ENCODE results near the gene PLCG2.
A peak's percentile ranks its signal among the peaks of the same experiment; 100 is the strongest.
"Not testable (repeated sequence)": the region's sequence is repeated elsewhere in the genome, so short reads cannot be mapped to it uniquely, and the experiment has no call there.

The PLCG2 gene

DNA sequence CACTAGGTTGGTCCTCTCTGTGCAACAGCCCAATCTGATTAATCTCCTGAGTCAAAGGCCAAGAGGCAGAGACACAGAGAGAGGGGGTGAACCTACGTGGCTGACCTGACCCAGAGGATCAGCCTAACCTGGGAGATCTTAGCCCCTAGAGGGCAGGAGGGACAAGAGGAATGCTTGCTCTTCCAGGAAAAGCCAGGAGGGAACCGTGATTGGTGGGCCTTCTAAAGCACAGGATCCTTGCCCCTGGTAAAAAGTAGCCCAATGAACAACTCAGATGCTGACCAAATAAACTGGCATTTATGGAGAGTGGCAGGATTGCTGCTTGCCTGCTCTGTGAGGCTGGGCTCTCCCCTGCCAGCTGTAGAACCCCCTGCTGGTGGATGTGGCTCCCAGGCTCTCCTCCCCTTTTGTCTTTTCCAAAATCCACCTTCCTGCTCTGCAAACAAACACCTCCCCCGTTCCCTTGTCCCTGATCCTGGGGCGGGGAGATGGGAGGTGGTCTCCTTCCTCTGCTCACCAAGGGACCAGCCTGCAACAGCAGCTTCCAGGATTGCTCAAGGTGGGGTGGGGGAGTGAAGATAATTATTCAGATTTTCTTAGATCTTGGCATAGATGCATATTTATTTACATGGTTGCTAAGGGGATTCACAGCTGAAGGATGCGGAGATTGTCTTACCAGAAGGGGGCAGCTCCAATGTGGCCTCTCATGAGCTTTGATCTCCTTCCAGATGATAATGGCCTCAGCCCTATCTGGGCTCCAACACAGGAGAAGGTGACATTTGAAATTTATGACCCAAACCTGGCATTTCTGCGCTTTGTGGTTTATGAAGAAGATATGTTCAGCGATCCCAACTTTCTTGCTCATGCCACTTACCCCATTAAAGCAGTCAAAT, 160.3 kb downstream of the PLCG2 start:
- no peak for DNase-seq (ENCODE audit: low read depth)

DNA sequence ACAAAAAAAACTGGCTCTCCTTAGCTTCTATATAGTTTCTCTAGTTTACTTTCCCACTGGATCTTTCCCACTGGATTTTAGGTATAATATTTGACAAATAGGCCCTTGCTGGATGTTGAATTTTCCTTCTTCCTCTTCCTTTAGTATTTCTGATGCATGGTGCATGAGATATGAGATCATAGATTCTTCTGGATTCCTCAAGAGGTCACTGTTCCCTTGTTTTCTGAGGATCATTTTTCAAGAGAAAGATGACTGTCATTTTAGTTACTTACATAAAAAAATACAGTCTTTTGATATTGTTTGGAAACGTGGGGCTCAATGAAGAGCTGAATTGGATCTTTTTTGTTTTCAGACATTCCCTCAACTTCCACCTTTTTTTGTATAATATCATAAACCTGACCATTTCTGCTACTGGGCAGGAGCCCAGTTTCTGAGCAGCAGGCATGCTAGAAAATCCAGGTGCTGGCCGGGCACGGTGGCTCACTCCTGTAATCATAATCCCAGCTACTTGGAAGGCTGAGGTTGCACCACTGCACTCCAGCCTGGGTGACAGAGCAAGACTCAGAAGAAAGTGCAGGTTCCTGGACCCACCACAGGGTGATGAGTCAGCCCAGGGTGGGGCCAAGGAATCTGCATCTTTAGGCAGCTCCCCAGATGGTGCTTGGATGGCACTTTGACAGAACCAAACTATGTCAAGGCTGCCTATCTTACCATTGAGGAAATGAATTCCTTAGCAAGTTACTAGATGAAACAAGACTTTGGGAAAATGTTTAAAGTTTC, 161.9 kb downstream of the PLCG2 start:
- peak; percentile 43 for DNase-seq (ENCODE audit: low read depth)

DNA sequence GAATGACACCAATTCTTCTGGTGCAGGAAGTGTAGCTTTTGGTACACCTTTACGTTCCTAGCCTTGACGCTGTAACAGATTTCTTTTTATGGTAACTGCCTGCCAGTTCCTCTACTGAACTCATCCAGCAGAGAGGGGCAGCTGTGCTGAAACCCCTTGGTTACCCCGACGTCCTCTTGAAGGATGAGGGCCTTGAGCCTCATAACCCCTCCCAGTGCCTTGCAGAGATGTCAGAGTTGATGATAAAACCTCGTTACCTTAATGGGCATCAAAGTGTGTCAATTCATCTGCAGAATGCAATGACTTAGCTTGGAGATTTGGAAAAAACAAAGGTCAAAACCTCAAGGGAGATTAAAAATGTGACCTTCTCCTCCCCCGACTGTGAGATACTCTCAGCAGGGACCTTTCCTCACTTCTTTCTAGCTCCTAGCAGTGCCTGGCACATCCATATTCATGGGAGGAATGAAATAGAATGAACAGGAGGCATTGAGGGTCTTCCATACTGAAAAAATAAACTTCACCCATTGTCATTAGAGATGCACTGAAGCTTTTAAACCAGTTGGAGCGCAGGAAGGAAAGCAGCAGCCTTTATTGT, 163.0 kb downstream of the PLCG2 start:
- DNase-seq (ENCODE audit: low read depth), result no peak

GRCh38 chr16:81945665-81946064, 166.6 kb downstream of the PLCG2 start:
- no peak for DNase-seq (ENCODE audit: low read depth)

GRCh38 chr16:81946206-81946605, 167.1 kb downstream of the PLCG2 start:
- DNase-seq (ENCODE audit: low read depth), result no peak

- no peak for DNase-seq (ENCODE audit: low read depth)
These were observed 172.5 kb downstream of the PLCG2 start for GRCh38 chr16:81951564-81951963.

DNA sequence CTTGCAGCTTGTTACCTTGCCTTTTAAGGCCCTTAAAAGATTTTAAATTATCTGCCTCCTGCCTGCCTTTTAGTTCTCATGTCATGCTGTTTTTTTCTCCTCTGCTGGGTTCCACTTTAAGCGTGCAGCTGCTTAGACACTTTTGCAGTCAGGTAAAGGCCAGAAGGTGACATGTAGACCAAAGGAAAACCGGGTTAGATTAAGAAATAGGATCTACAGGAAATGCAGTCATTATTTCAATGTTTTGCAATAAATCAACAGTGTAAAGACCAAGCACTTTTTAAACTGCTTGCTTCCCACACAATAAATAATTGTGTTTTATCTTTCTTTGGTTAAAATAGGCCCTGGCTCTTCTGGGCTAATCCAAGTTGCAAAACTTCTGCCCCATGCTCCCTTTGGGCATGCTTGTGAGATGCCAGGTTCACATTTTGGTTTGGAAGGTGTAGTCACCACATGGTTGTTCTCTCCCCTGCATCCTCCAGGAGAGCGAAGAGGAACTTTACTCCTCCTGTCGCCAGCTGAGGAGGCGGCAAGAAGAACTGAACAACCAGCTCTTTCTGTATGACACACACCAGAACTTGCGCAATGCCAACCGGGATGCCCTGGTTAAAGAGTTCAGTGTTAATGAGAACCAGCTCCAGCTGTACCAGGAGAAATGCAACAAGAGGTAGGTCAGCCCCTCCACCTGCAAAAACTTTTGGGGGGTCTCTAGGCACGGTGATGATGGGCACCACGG, 177.3 kb downstream of the PLCG2 start:
- no peak for DNase-seq (ENCODE audit: low read depth)

DNA sequence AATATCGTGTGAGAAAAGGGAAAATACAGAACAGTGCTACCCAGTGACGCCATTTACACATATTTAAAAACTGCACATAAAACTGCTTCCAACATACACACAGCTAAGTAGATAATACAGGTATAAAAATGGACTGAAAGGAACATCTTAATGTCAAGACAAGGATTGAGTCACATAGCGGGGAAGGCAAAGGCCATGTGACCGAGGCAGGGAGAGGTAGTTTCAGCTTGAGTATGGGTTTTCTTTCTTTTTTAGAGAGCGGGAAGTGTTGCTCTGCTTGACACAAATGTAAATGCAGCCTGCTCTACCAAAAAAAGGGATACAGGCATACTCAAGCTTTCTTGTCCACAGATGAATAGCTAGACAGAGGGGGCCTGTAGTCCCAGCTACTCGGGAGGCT, 185.7 kb downstream of the PLCG2 start:
- no peak for DNase-seq (ENCODE audit: low read depth)

- DNase-seq (ENCODE audit: low read depth), result no peak
These were observed 188.3 kb downstream of the PLCG2 start for GRCh38 chr16:81967358-81967757.

- DNase-seq (ENCODE audit: low read depth), result no peak
These were observed 192.8 kb downstream of the PLCG2 start for GRCh38 chr16:81971853-81972252.

- no peak for DNase-seq (ENCODE audit: low read depth)
These were observed 194.6 kb downstream of the PLCG2 start for GRCh38 chr16:81973737-81974136.

- DNase-seq (ENCODE audit: low read depth), result no peak
These were observed 196.5 kb downstream of the PLCG2 start for GRCh38 chr16:81975637-81976036.

GRCh38 chr16:81977335-81977942, 198.3 kb downstream of the PLCG2 start:
- DNase-seq (ENCODE audit: low read depth), result not testable (repeated sequence)

DNA sequence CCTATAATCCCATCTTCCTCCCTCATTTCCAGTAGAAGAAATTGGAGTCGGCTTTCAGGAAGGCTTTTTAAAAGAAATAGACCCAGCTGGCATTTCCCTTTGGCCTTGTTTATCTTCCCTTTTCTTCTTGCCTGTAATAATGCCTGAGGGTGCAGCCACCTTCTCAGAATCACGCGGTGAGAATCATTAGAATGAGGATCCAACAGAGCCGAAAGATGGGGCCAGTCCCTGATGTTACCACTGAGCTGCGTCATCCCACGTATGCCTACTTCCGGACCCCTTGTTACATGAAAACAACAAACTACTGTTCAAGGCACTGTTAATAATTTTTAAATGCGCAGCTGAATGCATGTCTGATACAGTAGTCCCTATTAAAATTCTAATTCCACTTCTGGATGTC, 208.0 kb downstream of the PLCG2 start:
- no peak for DNase-seq (ENCODE audit: low read depth)

GRCh38 chr16:81987706-81988105, 208.6 kb downstream of the PLCG2 start:
- no peak for DNase-seq (ENCODE audit: low read depth)

DNA sequence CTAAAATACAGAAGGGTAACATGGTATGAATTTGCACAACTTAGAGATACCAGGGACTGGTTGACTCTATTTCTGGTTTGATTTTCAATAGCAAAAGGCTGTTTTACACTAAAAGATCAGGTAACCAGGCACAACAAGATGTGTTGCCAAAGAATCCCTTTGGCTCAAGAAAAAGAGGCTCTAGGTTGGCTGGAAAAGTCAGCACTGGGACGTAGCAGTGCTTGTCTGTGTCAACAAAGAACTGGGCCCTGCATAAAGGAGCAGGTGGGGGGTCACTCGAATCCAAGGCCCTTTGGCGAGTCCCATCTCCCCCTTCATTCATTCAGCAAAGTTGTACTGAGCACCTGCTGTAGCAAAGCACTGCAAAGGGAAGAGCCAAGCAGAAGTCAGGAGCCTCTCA, 213.8 kb downstream of the PLCG2 start:
- no peak for DNase-seq (ENCODE audit: low read depth)

DNA sequence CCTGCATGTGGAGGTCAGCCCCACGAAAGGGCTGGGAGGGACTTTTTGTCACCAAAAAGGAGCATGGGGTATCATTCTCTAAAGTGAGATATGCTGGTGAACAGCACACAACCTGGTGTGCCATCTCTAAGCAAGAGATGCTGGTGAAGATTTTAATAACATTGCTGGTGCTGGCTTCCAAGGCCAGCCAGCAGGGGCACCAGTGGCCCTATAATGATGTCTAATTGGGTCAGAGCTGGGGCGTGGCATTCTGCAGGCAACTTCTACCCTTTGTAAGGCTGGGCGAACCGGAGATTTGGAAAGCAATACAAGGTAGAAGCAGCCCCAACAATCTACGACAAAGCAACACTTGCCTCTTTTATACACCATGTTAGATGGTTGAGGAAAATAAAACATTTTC, 215.4 kb downstream of the PLCG2 start:
- DNase-seq (ENCODE audit: low read depth), result no peak

DNA sequence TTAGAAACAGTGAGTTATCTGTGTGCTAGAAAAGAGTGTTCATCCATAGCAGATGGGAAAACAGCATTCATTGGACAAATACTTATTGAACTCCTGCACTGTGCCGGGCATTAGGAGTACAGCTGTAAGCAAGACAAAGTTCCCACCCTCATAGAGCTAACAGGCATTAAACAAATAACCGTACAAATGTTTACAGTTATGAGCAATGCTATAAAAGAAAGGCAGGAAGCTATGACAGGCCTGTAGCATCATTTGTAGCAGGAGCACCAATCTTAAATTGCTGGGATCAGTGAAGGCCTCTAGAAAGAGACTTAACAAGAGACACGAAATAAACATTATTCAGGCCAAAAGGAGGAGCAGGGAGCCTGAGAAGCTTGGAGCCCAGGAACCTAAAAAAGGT, 216.6 kb downstream of the PLCG2 start:
- no peak for DNase-seq (ENCODE audit: low read depth)

- DNase-seq (ENCODE audit: low read depth), result peak; percentile 34
These were observed 217.8 kb downstream of the PLCG2 start for GRCh38 chr16:81996664-81997509.

DNA sequence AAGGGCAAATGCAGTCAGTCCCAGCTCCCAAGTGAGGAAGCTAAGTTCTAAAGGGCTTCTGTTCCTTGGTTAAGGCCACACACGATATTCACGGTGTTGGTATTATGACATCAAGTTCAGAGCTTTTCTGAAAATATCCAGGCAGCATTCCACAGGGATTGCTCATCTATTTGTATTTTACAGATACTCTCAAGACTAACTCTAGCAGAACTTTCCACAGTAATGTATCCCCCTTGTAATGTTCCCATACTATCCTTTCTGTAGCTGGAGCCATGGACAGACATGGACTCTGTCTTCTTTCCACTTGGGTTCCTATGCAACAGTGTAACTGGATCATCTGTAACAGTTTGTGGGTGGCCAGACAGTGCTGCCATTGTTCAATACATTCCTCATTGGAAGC, 218.6 kb downstream of the PLCG2 start:
- DNase-seq (ENCODE audit: low read depth), result peak; percentile 66

GRCh38 chr16:82002831-82003230, 223.7 kb downstream of the PLCG2 start:
- no peak for DNase-seq (ENCODE audit: low read depth)
